Frontal cortex (tissue), 4 donors: Measurements from ENCODE around the gene B4GALNT4. TPM values are rescaled to one million over a fixed set of nuclear protein-coding genes. Genes with fewer than 3 reads are reported as not detected.

Experiments
- DNase-seq, 2 donors: peaks; one replicate each; pipeline ENCODE4 v3.0.0; 2012; ENCODE audit warnings: low spot score in 2 of 2
- FAIRE-seq: peaks from 2 replicates; lab custom pipeline; 2012; peaks lifted over from hg19 to GRCh38; lab: Jason Lieb, UNC
- total RNA-seq: library from RNA; depleted of rRNA; stranded (reverse); fragments of >200 nt; gene quantifications from one replicate; pipeline ENCODE4 v1.2.3, GENCODE V29; 2014
- donor health status: control.
- donor health status: control.
- donor health status: control.

B4GALNT4 gene
- total RNA-seq, 1 donor from 2014 or later: 88.9 TPM

- FAIRE-seq (no peak), DNase-seq (no peak)
Observed at GRCh38 chr11:372809-373715, 3.8 kb downstream of the B4GALNT4 start.

- DNase-seq (peak; percentile 75 to 81), FAIRE-seq (no peak)
Observed at GRCh38 chr11:373716-374551, 4.6 kb downstream of the B4GALNT4 start.

- no peak for FAIRE-seq
- no peak for DNase-seq
Observed at GRCh38 chr11:375065-376025, 6.0 kb downstream of the B4GALNT4 start.

GRCh38 chr11:376531-377173, 7.4 kb downstream of the B4GALNT4 start:
- DNase-seq: no peak
- no peak for FAIRE-seq

GRCh38 chr11:377174-377865, 8.0 kb downstream of the B4GALNT4 start:
- FAIRE-seq (no peak), DNase-seq (no peak)

- no peak for FAIRE-seq
- no peak for DNase-seq
Observed at GRCh38 chr11:377883-378500, 8.7 kb downstream of the B4GALNT4 start.

GRCh38 chr11:379205-380094, 10.2 kb downstream of the B4GALNT4 start:
- FAIRE-seq: no peak
- DNase-seq: no peak

- no peak for FAIRE-seq
Observed at GRCh38 chr11:380095-380480, 10.8 kb downstream of the B4GALNT4 start.

GRCh38 chr11:380491-380890, 11.2 kb downstream of the B4GALNT4 start:
- FAIRE-seq: no peak
- no peak for DNase-seq

More at GRCh38 chr11:380095-380480, 10.8 kb downstream of the B4GALNT4 start:
- no peak for DNase-seq

GRCh38 chr11:380996-381395, 11.7 kb downstream of the B4GALNT4 start:
- DNase-seq (no peak), FAIRE-seq (no peak)

- FAIRE-seq: no peak
- DNase-seq: no peak
Observed at GRCh38 chr11:381501-382072, 12.3 kb downstream of the B4GALNT4 start.

GRCh38 chr11:382081-382629, 12.9 kb downstream of the B4GALNT4 start:
- no peak for FAIRE-seq
- no peak for DNase-seq

- DNase-seq (no peak), FAIRE-seq (no peak)
Observed at GRCh38 chr11:383431-383830, 14.1 kb downstream of the B4GALNT4 start.

GRCh38 chr11:384511-384910, 15.2 kb downstream of the B4GALNT4 start:
- FAIRE-seq: no peak
- no peak for DNase-seq

- DNase-seq (no peak), FAIRE-seq (no peak)
Observed at GRCh38 chr11:385594-386351, 16.5 kb downstream of the B4GALNT4 start.

GRCh38 chr11:386483-386882, 17.2 kb downstream of the B4GALNT4 start:
- DNase-seq (no peak), FAIRE-seq (no peak)
